GM21447 (cell line): ENCODE results near the gene DEFB112.

Experiments
- ATAC-seq: cut with Tn5 transposase; IDR thresholded peaks from one replicate; pipeline ENCODE4 v1.9.1; 2021; ENCODE audit not compliant: unreplicated experiment

The DEFB112 gene

GRCh38 chr6:50049829-50050228 lies at the start of gene DEFB112:
Gene DEFB112, minus strand, starts transcription at chr6:50049929. Its CDS starts 60 bp downstream, at chr6:50049869.
- ATAC-seq = no peak

GRCh38 chr6:50098641-50098993 lies 48.9 kb upstream of the DEFB112 start:
- ATAC-seq = no peak

GRCh38 chr6:50097966-50098640 lies 48.4 kb upstream of the DEFB112 start:
- ATAC-seq = no peak

GRCh38 chr6:50096296-50096695 lies 46.6 kb upstream of the DEFB112 start:
- ATAC-seq = no peak

GRCh38 chr6:50093938-50094272 lies 44.2 kb upstream of the DEFB112 start:
- ATAC-seq = no peak

GRCh38 chr6:50093116-50093937 lies 43.6 kb upstream of the DEFB112 start:
- ATAC-seq = no peak

GRCh38 chr6:50091641-50092040 lies 41.9 kb upstream of the DEFB112 start:
- ATAC-seq = no peak

- ATAC-seq = no peak
Observed at GRCh38 chr6:50089911-50090310, 40.2 kb upstream of the DEFB112 start.

- no peak for ATAC-seq
Observed at GRCh38 chr6:50087231-50087954, 37.7 kb upstream of the DEFB112 start.

- ATAC-seq = no peak
Observed at GRCh38 chr6:50077385-50077784, 27.7 kb upstream of the DEFB112 start.

GRCh38 chr6:50076431-50076830 lies 26.7 kb upstream of the DEFB112 start:
- no peak for ATAC-seq

- no peak for ATAC-seq
Observed at GRCh38 chr6:50071921-50072320, 22.2 kb upstream of the DEFB112 start.

GRCh38 chr6:50070101-50070500 lies 20.4 kb upstream of the DEFB112 start:
- ATAC-seq = no peak

- ATAC-seq = no peak
Observed at GRCh38 chr6:50062051-50062450, 12.3 kb upstream of the DEFB112 start.

GRCh38 chr6:50056242-50056641 lies 6.5 kb upstream of the DEFB112 start:
- ATAC-seq = no peak

GRCh38 chr6:50047026-50047425 lies 2.7 kb downstream of the DEFB112 start:
- no peak for ATAC-seq

- ATAC-seq = no peak
Observed at GRCh38 chr6:50030777-50031562, 18.8 kb downstream of the DEFB112 start.

- ATAC-seq = no peak
Observed at GRCh38 chr6:50030350-50030749, 19.4 kb downstream of the DEFB112 start.

GRCh38 chr6:50025258-50025657 lies 24.5 kb downstream of the DEFB112 start:
- ATAC-seq = no peak

- no peak for ATAC-seq
Observed at GRCh38 chr6:50021894-50022293, 27.8 kb downstream of the DEFB112 start, which contains the start of gene DEFB110. Gene DEFB110, minus strand, starts transcription at chr6:50021994. Its CDS starts 59 bp downstream, at chr6:50021935.

GRCh38 chr6:50007819-50008218 lies 41.9 kb downstream of the DEFB112 start:
- no peak for ATAC-seq
